PC-3 (cell line): ENCODE results near the gene TXNRD1. TPM values are rescaled to one million over a fixed set of nuclear protein-coding genes. Genes with fewer than 3 reads are reported as not detected.
"Not testable (repeated sequence)": the region's sequence is repeated elsewhere in the genome, so short reads cannot be mapped to it uniquely, and the experiment has no call there.

Experiments
- ATAC-seq: fragments of 200-7000 bp; cut with Tn5 transposase; 2 replicates; pipeline ENCODE4 v1.9.1; 2020; ENCODE audit warnings: mild to moderate bottlenecking, moderate library complexity
- BruUV-seq: library from RNA; stranded (reverse); fragments of 400-500 nt; replicated peaks from 2 replicates; lab custom pipeline; 2021; lab: Mats Ljungman, UMichigan
- CTCF ChIA-PET: fragments of 300-600 bp; sonication (Branson Sonifier 250); formaldehyde crosslinking; loops from one replicate; lab custom pipeline; 2022; ENCODE audit warnings: antibody characterized with exemption; lab: Charles Lee
- POLR2A ChIA-PET: fragments of 300-600 bp; sonication (Branson Sonifier 250); formaldehyde crosslinking; loops from one replicate; lab custom pipeline; 2022; ENCODE audit warnings: antibody characterized with exemption; ENCODE audit not compliant: unreplicated experiment; lab: Charles Lee
- DNase-seq: peaks from one replicate; pipeline ENCODE4 v3.0.0-alpha.2; 2015
- H2AFZ ChIP-seq: fragments of 300-600 bp; sonication (generic); 2 replicates; pipeline ENCODE4 v1.6.0; 2016; ENCODE audit warnings: antibody characterized with exemption, low read length
- H3F3A ChIP-seq: fragments of 300-600 bp; sonication (generic); one replicate; pipeline ENCODE4 v1.6.0; 2017; ENCODE audit warnings: antibody characterized with exemption, low read length, control low read depth, mild to moderate bottlenecking; ENCODE audit not compliant: unreplicated experiment
- H3K27ac ChIP-seq: fragments of 300-600 bp; sonication (generic); 2 replicates; pipeline ENCODE4 v1.5.1; 2016; ENCODE audit warnings: mild to moderate bottlenecking, low read length
- H3K27me3 ChIP-seq: fragments of 300-600 bp; sonication (generic); 2 replicates; pipeline ENCODE4 v1.6.1; 2016; ENCODE audit warnings: low read length, mixed read lengths
- H3K36me3 ChIP-seq: fragments of 300-600 bp; sonication (generic); 2 replicates; pipeline ENCODE4 v1.6.1; 2016; ENCODE audit warnings: low read depth, mixed run types, low read length, mixed read lengths
- H3K4me1 ChIP-seq: fragments of 300-600 bp; sonication (generic); 2 replicates; pipeline ENCODE4 v1.5.1; 2016; ENCODE audit warnings: low read length; ENCODE audit not compliant: insufficient read depth
- H3K4me2 ChIP-seq: fragments of 300-600 bp; sonication (generic); 2 replicates; pipeline ENCODE4 v1.6.0; 2016; ENCODE audit warnings: low read length
- H3K4me3 ChIP-seq: fragments of 300-600 bp; sonication (generic); 2 replicates; pipeline ENCODE4 v1.5.1; 2016; ENCODE audit warnings: mild to moderate bottlenecking, low read length, mixed read lengths
- H3K79me2 ChIP-seq: fragments of 300-600 bp; sonication (generic); 2 replicates; pipeline ENCODE4 v1.6.1; 2017; ENCODE audit warnings: low read length, mixed read lengths
- H3K9ac ChIP-seq: fragments of 300-600 bp; sonication (generic); 2 replicates; pipeline ENCODE4 v1.6.0; 2016; ENCODE audit warnings: mild to moderate bottlenecking, low read length
- H3K9me2 ChIP-seq: fragments of 300-600 bp; sonication (generic); replicated peaks from 2 replicates; pipeline ENCODE4 v1.6.1; 2016; ENCODE audit warnings: mixed run types, low read length, mixed read lengths
- H3K9me3 ChIP-seq: fragments of 300-600 bp; sonication (generic); 2 replicates; pipeline ENCODE4 v1.6.1; 2016; ENCODE audit warnings: low read length, mixed read lengths
- H4K20me1 ChIP-seq: fragments of 300-600 bp; sonication (generic); 2 replicates; pipeline ENCODE4 v1.6.1; 2016; ENCODE audit warnings: low read length, mixed read lengths
- CTCF ChIP-seq: fragments of 300-600 bp; sonication (generic); conservative IDR thresholded peaks from 2 replicates; pipeline ENCODE4 v1.5.1; 2017; ENCODE audit warnings: antibody characterized with exemption, low read depth, mild to moderate bottlenecking, low read length
- EZH2 ChIP-seq: fragments of 300-600 bp; sonication (generic); IDR thresholded peaks from one replicate; pipeline ENCODE4 v1.6.1; 2017; ENCODE audit warnings: antibody characterized with exemption, mild to moderate bottlenecking, low read length; ENCODE audit not compliant: unreplicated experiment
- EZH2phosphoT487 ChIP-seq: fragments of 300-600 bp; sonication (generic); IDR thresholded peaks from 2 replicates; pipeline ENCODE4 v1.6.1; 2018; ENCODE audit warnings: mild to moderate bottlenecking, antibody characterized with exemption, low read length, borderline replicate concordance
- intact Hi-C: fragments of 100-400 bp; cut with micrococcal nuclease; formaldehyde crosslinking; loops from 2 replicates; pipeline ENCODE4 v1.9.0; 2023
- total RNA-seq: library from RNA; depleted of rRNA; stranded (reverse); fragments of >200 nt; gene quantifications from 2 replicates; pipeline ENCODE4 v1.2.3, GENCODE V29; 2014

The TXNRD1 gene
- total RNA-seq, 1 experiment from 2014 or later: 419 TPM

- H3K4me3 ChIP-seq: no peak overlapping the region
- no peaks in the 10 kb centered on the region for H3K9me2 ChIP-seq
- H3K27ac ChIP-seq: no peak overlapping the region
- peaks cover 25% of the 10 kb centered on the region for H3F3A ChIP-seq
- ATAC-seq (no peak), DNase-seq (no peak)
- no peaks in the 10 kb centered on the region for H3K4me1 ChIP-seq
- CTCF ChIA-PET: no interaction called here
- intact Hi-C loops: no loop called here
- no TSS peak for BruUV-seq
- no peak overlapping the region for H3K4me2 ChIP-seq
- H2AFZ ChIP-seq: no peak overlapping the region
- H3K27me3 ChIP-seq: no peaks in the 10 kb centered on the region
- no peak for TF ChIP-seq EZH2phosphoT487
- TF ChIP-seq CTCF: no peak
- no peak for TF ChIP-seq EZH2
- H4K20me1 ChIP-seq: peaks cover 45% of the 10 kb centered on the region
- no peaks in the 10 kb centered on the region for H3K9me3 ChIP-seq
- POLR2A ChIA-PET: no interaction called here
- H3K9ac ChIP-seq: no peak overlapping the region
- H3K36me3 ChIP-seq: peaks cover 85% of the 10 kb centered on the region
- peaks cover 49% of the 10 kb centered on the region for H3K79me2 ChIP-seq
Observed at GRCh38 chr12:104321949-104322348, 106.4 kb downstream of the TXNRD1 start.

GRCh38 chr12:104322533-104322932, 107.0 kb downstream of the TXNRD1 start:
- H3K4me3 ChIP-seq, BruUV-seq, H3K27ac ChIP-seq, H3K9me2 ChIP-seq, DNase-seq, H3K4me1 ChIP-seq, POLR2A ChIA-PET, CTCF ChIA-PET, H3K27me3 ChIP-seq, H2AFZ ChIP-seq, intact Hi-C loops, H3K9me3 ChIP-seq, H3K4me2 ChIP-seq, H3K9ac ChIP-seq: not testable (repeated sequence)
- 0 out of 2 replicates have a peak, but pooled peaks have one; percentile 26 for ATAC-seq
- Histone ChIP-seq H3K79me2 (peaks cover 48% of the 10 kb centered on the region), H3K36me3 (peaks cover 85% of the 10 kb centered on the region), H3F3A (peaks cover 26% of the 10 kb centered on the region), H4K20me1 (peaks cover 45% of the 10 kb centered on the region)

GRCh38 chr12:104323899-104324298, 108.3 kb downstream of the TXNRD1 start:
- Histone ChIP-seq H3K27ac (no peak overlapping the region), H4K20me1 (peaks cover 40% of the 10 kb centered on the region), H3K9me2 (no peaks in the 10 kb centered on the region), H3K4me2 (no peak overlapping the region), H3K36me3 (peaks cover 83% of the 10 kb centered on the region), H3K4me3 (no peak overlapping the region), H3K27me3 (no peaks in the 10 kb centered on the region), H3K79me2 (peaks cover 35% of the 10 kb centered on the region), H3F3A (peaks cover 21% of the 10 kb centered on the region), H2AFZ (no peak overlapping the region), H3K9me3 (no peaks in the 10 kb centered on the region), H3K4me1 (no peaks in the 10 kb centered on the region), H3K9ac (no peak overlapping the region)
- intact Hi-C loops: no loop called here
- ChIA-PET CTCF (no interaction called here), POLR2A (interaction anchor here (0.6 kb wide), 2 partner anchors 344 to 1039 kb away, joined by 4 to 21 read pairs; no protein-coding TSS in a partner anchor)
- ATAC-seq: peak; percentile 14; the same call in 1 of the 2 replicates
- TF ChIP-seq EZH2phosphoT487 (no peak), EZH2 (no peak), CTCF (no peak)
- no TSS peak for BruUV-seq
- DNase-seq: no peak

- CTCF ChIA-PET, H3K27ac ChIP-seq, H3K9me2 ChIP-seq, H3K4me1 ChIP-seq, H3K9ac ChIP-seq, H3K4me3 ChIP-seq, H3K4me2 ChIP-seq, H2AFZ ChIP-seq, ATAC-seq, DNase-seq, H3K9me3 ChIP-seq, H3K27me3 ChIP-seq, intact Hi-C loops, BruUV-seq: not testable (repeated sequence)
- Histone ChIP-seq H3K36me3 (peaks cover 74% of the 10 kb centered on the region), H3K79me2 (peaks cover 14% of the 10 kb centered on the region), H3F3A (peaks cover 27% of the 10 kb centered on the region), H4K20me1 (peaks cover 24% of the 10 kb centered on the region)
- POLR2A ChIA-PET: interaction anchor here (0.6 kb wide), 2 partner anchors 17 to 998 kb away, joined by 3 to 7 read pairs; no protein-coding TSS in a partner anchor
Observed at GRCh38 chr12:104328278-104328677, 112.7 kb downstream of the TXNRD1 start.
